T-helper 1 cell treated with Interleukin-12 subunit alpha and Interleukin-12 subunit beta and Interleukin-4 antibody, amounts not matched to agents 30 μg/mL and 1 μg/mL, for 36 hours (primary cell): Measurements from ENCODE around the gene LTN1.

Source experiments
- H3K27ac Mint-ChIP-seq: one replicate; pipeline ENCODE4 v1.8.0; 2021; ENCODE audit warnings: mild to moderate bottlenecking, mixed read lengths
- H3K27me3 Mint-ChIP-seq: one replicate; pipeline ENCODE4 v1.8.0; 2021; ENCODE audit warnings: low read depth, mixed read lengths
- H3K36me3 Mint-ChIP-seq: one replicate; pipeline ENCODE4 v1.8.0; 2021; ENCODE audit warnings: low read depth, mixed read lengths
- H3K4me1 Mint-ChIP-seq: one replicate; pipeline ENCODE4 v1.8.0; 2021; ENCODE audit warnings: low read depth, mixed read lengths
- H3K4me3 Mint-ChIP-seq: one replicate; pipeline ENCODE4 v1.8.0; 2021; ENCODE audit warnings: mild to moderate bottlenecking, moderate library complexity, mixed read lengths
- H3K9me3 Mint-ChIP-seq: one replicate; pipeline ENCODE4 v1.8.0; 2021; ENCODE audit warnings: mixed read lengths

The LTN1 gene

GRCh38 chr21:28927130-28927529, 65.5 kb downstream of the LTN1 start:
- peaks cover 1% of the 10 kb centered on the region for H3K4me1 Mint-ChIP-seq
- peaks cover 32% of the 10 kb centered on the region for H3K36me3 Mint-ChIP-seq
- no peaks in the 10 kb centered on the region for H3K27me3 Mint-ChIP-seq
- H3K4me3 Mint-ChIP-seq: no peak overlapping the region
- no peak overlapping the region for H3K27ac Mint-ChIP-seq
- no peaks in the 10 kb centered on the region for H3K9me3 Mint-ChIP-seq

- Mint-ChIP-seq H3K27me3 (no peaks in the 10 kb centered on the region), H3K9me3 (no peaks in the 10 kb centered on the region), H3K4me3 (no peak overlapping the region), H3K4me1 (no peaks in the 10 kb centered on the region), H3K36me3 (peaks cover 19% of the 10 kb centered on the region), H3K27ac (no peak overlapping the region)
These were observed 69.2 kb downstream of the LTN1 start for GRCh38 chr21:28923439-28923975.

GRCh38 chr21:28922368-28922767, 70.3 kb downstream of the LTN1 start:
- H3K27ac Mint-ChIP-seq: no peak overlapping the region

GRCh38 chr21:28916150-28916893, 76.4 kb downstream of the LTN1 start:
- Mint-ChIP-seq H3K27ac (no peak overlapping the region), H3K36me3 (no peaks in the 10 kb centered on the region), H3K4me3 (no peak overlapping the region), H3K9me3 (no peaks in the 10 kb centered on the region), H3K27me3 (peaks cover 9% of the 10 kb centered on the region), H3K4me1 (no peaks in the 10 kb centered on the region)

More at GRCh38 chr21:28922368-28922767, 70.3 kb downstream of the LTN1 start:
- peaks cover 17% of the 10 kb centered on the region for H3K36me3 Mint-ChIP-seq
- H3K4me1 Mint-ChIP-seq: no peaks in the 10 kb centered on the region
- H3K27me3 Mint-ChIP-seq: no peaks in the 10 kb centered on the region
- H3K9me3 Mint-ChIP-seq: no peaks in the 10 kb centered on the region
- H3K4me3 Mint-ChIP-seq: no peak overlapping the region

- H3K4me3 Mint-ChIP-seq: no peak overlapping the region
- H3K36me3 Mint-ChIP-seq: no peaks in the 10 kb centered on the region
- H3K9me3 Mint-ChIP-seq: no peaks in the 10 kb centered on the region
- H3K4me1 Mint-ChIP-seq: no peaks in the 10 kb centered on the region
- peaks cover 21% of the 10 kb centered on the region for H3K27me3 Mint-ChIP-seq
- H3K27ac Mint-ChIP-seq: no peak overlapping the region
These were observed 79.6 kb downstream of the LTN1 start for GRCh38 chr21:28913071-28913470.

GRCh38 chr21:28910280-28910887, 82.3 kb downstream of the LTN1 start:
- Mint-ChIP-seq H3K4me3 (no peak overlapping the region), H3K9me3 (no peaks in the 10 kb centered on the region), H3K27ac (no peak overlapping the region), H3K4me1 (no peaks in the 10 kb centered on the region), H3K27me3 (peaks cover 21% of the 10 kb centered on the region), H3K36me3 (no peaks in the 10 kb centered on the region)

GRCh38 chr21:28908351-28908750, 84.3 kb downstream of the LTN1 start:
- Mint-ChIP-seq H3K4me1 (no peaks in the 10 kb centered on the region), H3K36me3 (no peaks in the 10 kb centered on the region), H3K9me3 (no peaks in the 10 kb centered on the region), H3K4me3 (no peak overlapping the region), H3K27me3 (peaks cover 21% of the 10 kb centered on the region), H3K27ac (no peak overlapping the region)

GRCh38 chr21:28906841-28907240, 85.8 kb downstream of the LTN1 start:
- H3K36me3 Mint-ChIP-seq: no peaks in the 10 kb centered on the region
- no peaks in the 10 kb centered on the region for H3K4me1 Mint-ChIP-seq
- no peaks in the 10 kb centered on the region for H3K9me3 Mint-ChIP-seq
- no peak overlapping the region for H3K4me3 Mint-ChIP-seq
- H3K27me3 Mint-ChIP-seq: peaks cover 20% of the 10 kb centered on the region
- H3K27ac Mint-ChIP-seq: no peak overlapping the region

- H3K4me1 Mint-ChIP-seq: no peaks in the 10 kb centered on the region
- no peak overlapping the region for H3K4me3 Mint-ChIP-seq
- peaks cover 19% of the 10 kb centered on the region for H3K27me3 Mint-ChIP-seq
- no peaks in the 10 kb centered on the region for H3K9me3 Mint-ChIP-seq
- H3K36me3 Mint-ChIP-seq: no peaks in the 10 kb centered on the region
- H3K27ac Mint-ChIP-seq: no peak overlapping the region
These were observed 86.4 kb downstream of the LTN1 start for GRCh38 chr21:28906236-28906635.

GRCh38 chr21:28904961-28905435, 87.7 kb downstream of the LTN1 start:
- H3K36me3 Mint-ChIP-seq: no peaks in the 10 kb centered on the region
- H3K4me1 Mint-ChIP-seq: no peaks in the 10 kb centered on the region
- no peak overlapping the region for H3K4me3 Mint-ChIP-seq
- H3K27me3 Mint-ChIP-seq: peaks cover 8% of the 10 kb centered on the region
- no peak overlapping the region for H3K27ac Mint-ChIP-seq
- no peaks in the 10 kb centered on the region for H3K9me3 Mint-ChIP-seq

- H3K27ac Mint-ChIP-seq: no peak overlapping the region
- no peaks in the 10 kb centered on the region for H3K9me3 Mint-ChIP-seq
- H3K36me3 Mint-ChIP-seq: no peaks in the 10 kb centered on the region
- no peak overlapping the region for H3K4me3 Mint-ChIP-seq
- no peaks in the 10 kb centered on the region for H3K4me1 Mint-ChIP-seq
- peaks cover 14% of the 10 kb centered on the region for H3K27me3 Mint-ChIP-seq
These were observed 89.2 kb downstream of the LTN1 start for GRCh38 chr21:28903448-28903847.

- Mint-ChIP-seq H3K4me1 (no peaks in the 10 kb centered on the region), H3K27me3 (peaks cover 31% of the 10 kb centered on the region), H3K4me3 (no peak overlapping the region), H3K36me3 (no peaks in the 10 kb centered on the region), H3K9me3 (no peaks in the 10 kb centered on the region), H3K27ac (no peak overlapping the region)
These were observed 92.2 kb downstream of the LTN1 start for GRCh38 chr21:28900481-28900880.

- no peaks in the 10 kb centered on the region for H3K9me3 Mint-ChIP-seq
- no peaks in the 10 kb centered on the region for H3K4me1 Mint-ChIP-seq
- no peak overlapping the region for H3K4me3 Mint-ChIP-seq
- peaks cover 31% of the 10 kb centered on the region for H3K27me3 Mint-ChIP-seq
- no peak overlapping the region for H3K27ac Mint-ChIP-seq
- no peaks in the 10 kb centered on the region for H3K36me3 Mint-ChIP-seq
These were observed 92.9 kb downstream of the LTN1 start for GRCh38 chr21:28899744-28900143.

- H3K27ac Mint-ChIP-seq: no peak overlapping the region
- no peaks in the 10 kb centered on the region for H3K4me1 Mint-ChIP-seq
- H3K4me3 Mint-ChIP-seq: no peak overlapping the region
- no peaks in the 10 kb centered on the region for H3K9me3 Mint-ChIP-seq
- no peaks in the 10 kb centered on the region for H3K36me3 Mint-ChIP-seq
- H3K27me3 Mint-ChIP-seq: peaks cover 31% of the 10 kb centered on the region
These were observed 93.5 kb downstream of the LTN1 start for GRCh38 chr21:28899220-28899619.

GRCh38 chr21:28893687-28894086, 99.0 kb downstream of the LTN1 start:
- no peaks in the 10 kb centered on the region for H3K4me1 Mint-ChIP-seq
- peaks cover 42% of the 10 kb centered on the region for H3K27me3 Mint-ChIP-seq
- H3K36me3 Mint-ChIP-seq: no peaks in the 10 kb centered on the region
- H3K9me3 Mint-ChIP-seq: no peaks in the 10 kb centered on the region
- H3K4me3 Mint-ChIP-seq: no peak overlapping the region
- no peak overlapping the region for H3K27ac Mint-ChIP-seq
